ENCODE results near the gene SGSM2.

Gene SGSM2

DNA sequence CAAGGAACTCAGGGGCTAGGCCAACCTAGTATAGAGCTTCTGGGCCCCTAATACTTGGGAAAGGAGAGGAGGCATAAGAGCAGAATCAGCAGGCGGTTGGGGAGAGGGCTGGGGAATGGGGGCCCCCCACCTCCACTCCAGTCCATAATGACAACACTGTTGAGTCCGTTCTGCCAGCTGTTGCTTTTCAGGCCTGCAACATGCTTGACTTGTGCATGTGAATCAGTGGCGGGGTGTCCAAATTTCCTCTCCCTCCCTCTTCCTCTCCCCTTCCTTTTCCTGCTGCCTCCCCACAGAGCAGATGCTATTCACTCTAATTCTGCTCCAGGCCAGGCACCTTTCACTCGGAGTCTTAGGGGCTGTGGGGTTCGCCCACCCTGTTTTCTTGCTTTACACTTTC, 31.7 kb downstream of the SGSM2 start:
- no peak for DNase-seq

DNA sequence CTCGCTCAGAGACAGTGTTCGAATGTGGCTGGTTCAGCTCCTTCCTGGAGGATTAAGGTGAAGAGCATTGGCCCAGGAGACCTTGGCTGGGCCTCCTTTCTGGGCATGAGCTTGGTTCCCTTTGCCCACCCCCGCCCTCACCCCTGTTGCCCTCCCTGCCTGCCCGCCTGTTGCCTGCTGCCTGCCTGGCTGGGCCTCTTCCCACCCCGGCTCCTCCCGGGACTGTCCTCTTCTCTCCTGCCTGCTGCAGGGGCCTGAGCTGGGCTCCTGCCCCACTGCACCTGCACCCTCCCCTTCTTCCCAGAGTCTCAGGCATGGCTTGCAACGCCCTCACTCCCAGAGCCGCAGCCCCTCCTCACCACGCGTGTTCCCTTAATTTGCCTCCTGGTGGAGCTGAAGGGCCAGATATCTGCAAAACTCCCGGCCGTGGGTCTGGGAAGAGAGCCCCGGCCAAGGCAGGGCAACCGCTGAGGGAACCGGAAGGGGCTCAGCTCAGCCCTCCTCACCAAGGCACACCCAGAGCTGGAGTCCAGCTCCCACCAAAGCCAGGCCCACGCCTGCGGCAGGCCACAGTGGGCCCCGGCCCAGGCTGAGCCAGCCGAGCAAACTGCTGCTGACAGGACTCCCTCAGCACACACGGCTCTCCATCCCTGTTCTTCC, 32.4 kb downstream of the SGSM2 start:
- no peak for DNase-seq

DNA sequence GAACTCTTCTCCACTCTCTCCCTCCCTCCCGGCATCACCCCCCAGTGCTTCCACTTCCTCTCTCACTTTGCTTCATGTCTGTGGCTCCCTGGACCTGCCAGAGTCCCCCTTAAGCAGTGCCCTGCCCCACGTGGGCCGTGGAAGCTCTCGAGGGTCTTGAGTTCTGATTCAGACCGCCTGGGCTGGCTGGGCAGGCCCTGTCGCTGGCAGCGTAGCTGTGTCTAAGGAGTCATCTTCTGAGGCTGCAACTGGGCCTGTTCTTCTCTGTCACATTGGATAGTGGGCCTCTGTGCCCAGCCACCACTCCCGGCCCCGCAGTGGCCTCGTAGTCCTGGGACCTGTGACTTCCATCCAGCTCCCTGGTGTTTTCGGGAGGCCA, 32.9 kb downstream of the SGSM2 start:
- DNase-seq = no peak

DNA sequence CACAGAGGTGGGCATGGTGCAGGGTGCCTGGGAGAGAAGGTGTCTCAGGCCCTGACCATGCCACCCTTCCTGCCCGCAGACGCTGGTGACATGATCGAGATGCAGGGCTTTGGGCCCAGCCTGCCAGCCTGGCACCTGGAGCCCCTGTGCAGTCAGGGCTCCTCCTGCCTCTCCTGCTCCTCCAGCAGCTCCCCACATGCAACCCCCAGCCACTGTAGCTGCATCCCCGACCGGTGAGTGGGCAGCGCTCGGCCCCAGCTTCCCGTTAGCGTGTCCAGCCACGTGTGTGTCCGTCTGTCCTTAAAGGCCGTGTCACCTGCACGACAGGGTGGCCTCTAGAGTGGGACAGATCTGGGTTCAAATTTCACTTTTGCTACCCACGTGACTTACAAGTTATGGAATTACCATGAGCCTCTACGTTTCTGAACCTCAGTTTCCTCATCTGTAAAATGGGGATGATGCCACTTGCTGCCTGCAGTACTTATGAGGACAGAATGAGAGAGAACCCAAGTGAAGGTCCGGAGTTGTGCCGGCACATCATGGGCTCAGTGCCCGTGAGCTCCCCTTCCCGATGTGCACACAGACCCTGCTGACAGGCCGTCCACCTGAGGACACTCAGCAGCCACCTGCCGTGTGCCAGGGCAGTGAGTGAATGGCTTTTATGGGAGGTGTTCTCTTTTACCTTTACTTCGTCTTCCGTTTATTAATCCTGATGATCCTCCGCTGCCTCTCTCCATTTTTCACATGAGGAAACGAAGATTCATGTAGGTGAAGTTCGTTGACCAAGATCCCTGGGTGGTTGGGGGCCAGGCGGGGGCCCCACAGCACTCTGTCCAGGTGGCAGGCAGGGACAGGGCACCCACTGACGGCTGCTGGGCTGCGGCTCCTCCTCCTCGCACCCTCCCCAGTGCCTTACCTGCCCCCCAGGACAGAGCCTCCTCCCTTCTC, 34.2 kb downstream of the SGSM2 start:
- DNase-seq = no peak

DNA sequence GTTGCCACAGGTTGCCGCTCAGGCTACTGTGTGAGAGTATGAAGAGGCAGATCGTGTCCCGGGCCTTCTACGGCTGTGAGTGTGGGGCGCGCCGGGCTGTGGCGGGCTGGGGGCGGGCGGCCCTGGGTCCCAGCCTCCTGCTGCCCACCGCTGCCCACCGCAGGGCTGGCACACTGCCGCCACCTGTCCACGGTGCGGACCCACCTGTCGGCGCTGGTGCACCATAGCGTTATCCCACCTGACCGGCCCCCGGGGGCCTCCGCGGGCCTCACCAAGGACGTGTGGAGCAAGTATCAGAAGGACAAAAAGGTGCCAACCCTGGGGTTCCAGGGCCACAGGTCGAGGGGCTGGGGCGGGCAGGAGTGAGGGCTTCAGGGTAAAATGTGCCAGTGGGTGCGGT, 34.9 kb downstream of the SGSM2 start:
- no peak for DNase-seq

DNA sequence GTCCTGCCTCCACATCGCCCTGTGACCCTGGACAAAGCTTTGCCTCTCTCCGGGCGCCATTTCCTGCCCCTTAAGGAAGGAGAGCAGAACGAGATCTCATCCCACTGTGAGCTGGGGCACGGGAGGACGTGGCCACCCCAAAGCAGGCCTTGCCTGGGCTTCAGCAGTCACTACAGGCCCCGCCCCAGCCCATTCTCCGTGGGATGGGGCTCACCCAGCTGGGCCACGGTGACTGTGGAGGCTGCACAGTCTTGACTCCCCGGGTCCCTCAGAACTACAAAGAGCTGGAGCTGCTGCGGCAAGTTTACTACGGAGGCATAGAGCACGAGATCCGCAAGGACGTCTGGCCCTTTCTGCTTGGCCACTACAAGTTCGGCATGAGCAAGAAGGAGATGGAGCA, 35.4 kb downstream of the SGSM2 start:
- no peak for DNase-seq

DNA sequence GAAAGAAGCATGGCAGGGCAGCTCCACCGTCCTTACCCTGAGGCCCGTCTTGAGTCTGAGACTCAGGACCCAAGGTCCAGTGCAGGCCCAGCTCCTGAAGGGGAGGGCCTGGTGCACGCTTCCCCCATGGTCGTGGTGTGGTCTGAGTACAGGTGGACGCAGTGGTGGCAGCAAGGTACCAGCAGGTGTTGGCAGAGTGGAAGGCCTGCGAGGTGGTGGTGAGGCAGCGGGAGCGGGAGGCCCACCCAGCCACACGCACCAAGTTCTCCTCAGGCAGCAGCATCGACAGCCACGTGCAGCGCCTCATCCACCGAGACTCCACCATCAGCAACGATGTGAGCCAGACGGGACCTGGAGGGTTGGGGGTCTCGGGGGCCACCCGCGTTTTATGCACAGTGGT, 35.9 kb downstream of the SGSM2 start:
- DNase-seq = no peak

DNA sequence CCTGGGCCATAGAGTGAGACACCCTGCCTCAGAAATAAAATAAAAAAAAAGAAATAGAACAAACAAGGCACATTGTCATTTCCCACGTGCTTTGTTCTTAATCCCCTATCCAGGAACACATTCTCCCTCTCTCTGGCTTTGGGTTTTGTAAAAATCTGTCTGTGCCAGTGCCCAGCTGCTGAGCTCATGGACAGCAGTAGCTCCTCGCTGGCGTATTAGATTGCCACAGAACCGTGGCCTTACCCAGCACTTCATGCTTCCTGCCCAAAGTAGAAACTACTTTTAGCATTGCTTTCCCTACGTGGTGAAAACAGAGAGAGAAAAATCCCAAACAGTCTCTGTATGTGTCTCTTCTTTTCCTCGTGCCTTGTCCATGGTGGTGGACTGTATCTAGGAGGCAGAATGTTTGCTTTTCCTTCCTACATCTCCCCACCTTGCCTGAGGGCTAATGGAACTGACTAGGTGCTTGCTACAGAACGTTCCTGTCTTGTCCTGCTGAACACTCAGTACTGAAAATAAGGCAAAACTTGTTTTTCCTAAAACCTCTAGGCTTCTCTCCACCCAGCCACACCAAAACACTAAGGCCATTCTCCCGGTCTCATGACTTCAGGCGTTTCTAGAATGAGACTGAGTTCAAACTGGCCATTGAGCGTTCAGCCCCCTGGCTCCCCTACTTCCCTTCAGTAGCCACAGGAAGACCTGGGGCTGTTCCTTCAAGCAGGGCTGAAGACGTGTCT, 37.4 kb downstream of the SGSM2 start:
- DNase-seq = no peak

DNA sequence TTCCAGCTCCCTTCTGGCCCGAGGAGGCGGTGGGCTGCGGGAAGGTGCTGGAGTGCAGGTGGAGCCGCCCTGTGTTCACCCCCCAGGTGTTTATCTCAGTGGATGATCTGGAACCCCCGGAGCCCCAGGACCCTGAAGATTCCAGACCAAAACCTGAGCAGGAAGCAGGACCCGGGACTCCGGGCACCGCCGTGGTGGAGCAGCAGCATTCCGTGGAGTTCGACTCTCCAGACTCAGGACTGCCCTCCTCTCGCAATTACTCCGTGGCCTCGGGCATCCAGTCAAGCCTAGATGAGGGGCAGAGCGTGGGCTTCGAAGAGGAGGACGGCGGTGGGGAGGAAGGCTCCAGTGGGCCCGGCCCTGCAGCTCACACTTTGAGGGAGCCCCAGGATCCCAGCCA, 38.1 kb downstream of the SGSM2 start:
- no peak for DNase-seq

DNA sequence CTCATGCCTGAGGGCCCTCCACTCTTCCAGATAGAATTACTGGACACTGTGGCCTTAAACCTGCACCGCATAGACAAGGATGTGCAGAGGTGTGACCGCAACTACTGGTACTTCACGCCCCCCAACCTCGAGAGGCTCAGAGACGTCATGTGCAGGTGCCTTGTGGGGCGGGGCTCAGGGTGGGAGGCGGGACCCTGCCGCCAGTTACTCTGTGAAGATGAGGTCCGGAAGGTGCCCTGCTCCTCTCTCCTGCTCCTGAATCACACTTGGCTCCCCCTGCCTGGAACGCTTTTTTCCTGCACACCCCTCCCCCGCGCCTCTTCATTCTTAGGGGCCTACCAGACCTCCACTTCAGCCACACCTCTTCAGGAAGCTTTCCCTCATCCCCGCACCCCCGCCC, 38.8 kb downstream of the SGSM2 start:
- DNase-seq = no peak

DNA sequence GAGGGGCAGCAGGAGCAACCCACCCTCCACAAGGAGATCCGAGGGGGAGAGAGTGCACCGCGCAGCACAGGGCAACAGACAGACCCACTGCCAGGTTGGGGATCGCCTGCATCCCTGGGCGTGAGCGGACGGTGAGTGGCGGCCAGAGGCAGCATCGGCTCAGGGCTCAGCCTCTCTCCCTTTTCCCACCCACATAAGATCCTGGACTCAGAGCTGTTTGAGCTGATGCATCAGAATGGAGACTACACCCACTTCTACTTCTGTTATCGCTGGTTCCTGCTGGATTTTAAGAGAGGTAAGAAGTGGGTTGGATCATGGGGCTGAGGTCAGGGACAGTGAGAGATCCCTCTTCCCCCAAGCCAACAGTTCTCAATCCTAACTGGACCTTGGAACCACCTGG, 40.4 kb downstream of the SGSM2 start:
- DNase-seq = no peak

DNA sequence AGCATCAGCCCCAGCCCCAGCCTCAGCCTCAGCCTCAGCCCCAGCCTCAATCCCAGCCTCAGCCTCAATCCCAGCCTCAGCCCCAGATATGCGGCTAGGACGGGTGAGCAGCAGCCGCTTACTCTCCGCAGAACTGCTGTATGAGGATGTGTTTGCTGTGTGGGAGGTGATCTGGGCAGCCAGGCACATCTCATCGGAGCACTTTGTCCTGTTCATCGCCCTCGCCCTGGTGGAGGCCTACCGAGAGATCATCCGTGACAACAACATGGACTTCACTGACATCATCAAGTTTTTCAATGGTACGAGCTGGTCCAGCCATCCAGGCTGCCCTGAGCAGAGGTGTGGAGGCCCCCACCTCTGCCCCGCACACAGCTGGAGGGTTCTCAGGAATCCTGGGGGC, 41.6 kb downstream of the SGSM2 start:
- DNase-seq = no peak

DNA sequence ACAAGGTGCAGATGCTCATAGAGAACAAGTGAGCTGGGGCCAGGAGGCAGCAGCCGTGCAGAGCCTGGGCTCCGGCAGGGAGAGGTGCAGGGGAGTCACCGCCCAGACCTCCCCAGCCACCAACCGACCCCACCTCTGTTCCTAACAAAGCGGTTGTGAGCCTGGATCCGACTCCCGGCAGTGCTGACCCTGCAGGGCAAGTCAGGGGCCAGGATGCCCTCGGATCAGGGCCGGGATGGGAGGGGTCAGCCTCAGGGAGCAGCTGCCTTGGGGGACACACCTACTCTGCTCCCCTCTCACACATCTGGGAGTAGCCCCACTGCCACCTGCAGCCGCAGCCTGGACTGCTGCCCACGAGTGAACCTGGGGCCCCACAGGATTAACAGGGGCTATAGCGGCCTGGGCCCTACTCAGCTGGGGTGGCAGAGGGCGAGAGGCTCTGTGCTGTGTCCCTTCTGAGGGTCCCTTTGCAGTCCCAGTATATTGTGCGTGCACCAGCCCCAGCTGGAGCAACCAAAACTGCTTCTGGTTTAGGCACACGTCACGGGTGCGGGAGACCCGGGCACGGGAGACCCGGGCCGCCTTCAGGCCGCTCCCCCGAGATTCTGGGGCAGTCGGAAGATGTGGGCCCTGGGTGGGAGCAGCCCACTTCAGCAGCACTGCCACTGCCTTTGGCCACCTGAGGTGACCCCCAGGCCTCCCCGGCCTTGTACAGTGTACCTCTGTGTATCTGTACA, 42.4 kb downstream of the SGSM2 start:
- DNase-seq = no peak

DNA sequence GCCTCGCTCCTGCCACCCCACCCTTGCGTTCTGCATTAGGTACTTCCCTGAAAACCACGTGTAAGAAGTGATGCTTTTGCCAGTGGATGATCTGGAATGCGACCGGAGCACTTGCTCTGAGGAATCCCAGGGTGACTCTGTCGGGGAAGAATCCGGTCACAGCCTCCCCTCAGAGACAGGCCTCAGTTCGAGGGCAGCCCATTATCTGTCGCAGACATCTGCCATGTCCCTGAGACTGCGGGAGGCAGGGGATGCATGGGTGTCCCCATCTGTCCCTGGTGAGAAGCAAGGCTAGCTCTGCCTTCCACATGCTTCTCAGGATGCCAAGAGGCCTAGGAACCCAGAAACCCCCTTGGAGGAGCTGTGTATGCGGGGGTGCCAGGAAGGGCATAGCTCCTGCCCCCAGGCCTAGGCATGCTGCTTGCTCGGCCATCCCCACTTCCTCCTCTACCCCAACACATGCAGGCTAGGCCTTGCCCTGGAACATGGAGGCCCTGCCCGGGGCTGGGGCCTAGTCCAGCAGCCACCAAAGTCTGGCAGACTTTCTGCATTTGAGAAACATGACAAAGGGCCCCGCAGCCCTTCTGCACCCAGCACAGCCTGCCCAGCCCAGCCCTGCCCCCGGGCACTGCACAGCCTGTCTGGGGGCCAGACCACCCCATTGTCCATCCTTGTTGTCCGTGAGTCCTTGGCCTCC, 43.1 kb downstream of the SGSM2 start:
- no peak for DNase-seq

DNA sequence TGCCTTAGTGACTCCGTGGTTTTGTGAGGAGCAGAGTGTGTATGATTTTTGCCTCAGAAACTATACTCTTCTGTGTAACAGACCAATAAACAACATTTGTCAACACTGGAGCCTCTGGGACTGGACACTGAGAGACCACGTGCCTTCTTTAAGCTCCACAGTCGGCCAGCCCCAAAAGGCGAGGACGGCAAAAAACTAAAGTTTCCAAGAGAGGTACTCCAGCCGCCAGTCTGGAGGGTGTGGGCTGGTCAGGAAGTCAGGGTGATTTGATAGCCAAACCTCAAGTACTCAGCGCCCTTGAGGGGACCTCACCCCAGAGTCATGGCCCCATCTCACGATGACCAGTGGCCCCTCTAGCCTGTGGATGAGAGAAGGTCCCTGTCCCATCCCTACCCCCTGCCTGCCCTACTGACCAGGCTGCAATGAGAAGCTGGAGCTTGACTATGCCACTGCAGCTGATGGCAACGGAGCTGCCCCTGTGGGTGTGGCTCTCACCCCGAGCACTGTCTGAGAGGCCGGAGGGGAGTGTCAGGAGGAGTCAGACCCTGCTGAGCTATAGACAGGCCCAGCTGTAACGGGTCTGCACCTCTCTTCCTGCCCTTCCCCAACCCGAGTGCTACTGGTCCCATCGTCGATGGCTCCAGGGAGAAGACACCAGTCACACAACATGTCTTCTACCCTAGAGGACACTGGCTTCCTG, 43.8 kb downstream of the SGSM2 start:
- no peak for DNase-seq

DNA sequence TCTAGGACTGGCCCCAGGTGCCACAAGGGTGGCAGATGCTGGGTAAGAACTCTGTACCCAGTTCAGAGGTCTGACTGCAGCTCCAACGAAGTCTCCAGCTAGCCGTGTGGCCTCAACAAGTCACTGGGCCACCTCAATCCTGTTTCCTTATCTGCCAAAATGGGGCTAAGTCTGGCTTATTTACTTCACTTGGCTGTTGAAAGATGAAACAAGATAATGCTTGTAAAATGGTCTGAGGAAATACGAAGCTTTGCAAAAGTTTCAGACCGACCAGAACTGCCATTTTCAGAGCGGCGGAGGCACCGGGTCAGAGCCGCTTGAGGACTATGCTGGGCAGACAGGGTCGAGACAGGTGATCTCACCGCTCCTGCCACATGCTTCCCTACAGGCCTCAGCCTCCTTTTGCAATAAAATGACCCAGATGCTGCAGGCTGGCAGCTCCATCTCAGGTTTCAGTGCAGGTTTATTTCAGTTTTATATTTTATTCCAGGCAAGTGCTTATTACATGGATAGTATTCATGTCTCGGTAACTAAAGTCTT, 46.4 kb downstream of the SGSM2 start:
- no peak for DNase-seq

DNA sequence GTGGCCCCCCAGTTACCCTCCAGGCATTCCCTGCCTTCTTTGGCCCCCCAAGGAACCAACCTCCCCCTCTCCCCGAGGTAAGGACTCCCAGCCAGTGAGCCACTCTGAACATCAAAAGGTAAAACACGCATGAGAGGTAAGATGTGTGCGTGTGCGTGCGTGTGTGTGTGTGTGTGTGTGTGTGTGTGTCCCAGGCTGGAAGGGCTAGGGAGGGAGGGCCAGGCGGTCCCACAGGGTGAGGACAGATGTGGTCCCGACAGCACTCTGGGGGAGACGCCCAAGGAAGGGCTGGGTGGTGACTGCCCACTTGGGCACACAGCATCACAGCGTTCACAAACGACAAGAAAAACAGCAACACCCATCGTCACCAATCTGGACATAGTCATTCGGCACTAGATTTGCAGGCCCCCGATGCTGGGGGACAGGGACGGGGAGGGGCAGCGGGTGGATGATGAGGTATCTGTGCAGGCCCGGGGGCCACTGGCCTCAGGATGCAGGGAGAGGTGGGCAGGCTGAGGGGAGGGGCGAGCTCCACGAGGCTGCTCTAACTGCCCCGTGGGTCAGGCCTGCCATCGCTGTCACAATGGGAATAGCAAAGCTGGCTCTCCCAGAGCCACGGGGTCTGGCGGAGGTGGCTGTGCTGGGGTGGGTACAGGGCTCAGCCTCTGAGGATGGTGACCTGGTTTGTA, 47.3 kb downstream of the SGSM2 start:
- no peak for DNase-seq

DNA sequence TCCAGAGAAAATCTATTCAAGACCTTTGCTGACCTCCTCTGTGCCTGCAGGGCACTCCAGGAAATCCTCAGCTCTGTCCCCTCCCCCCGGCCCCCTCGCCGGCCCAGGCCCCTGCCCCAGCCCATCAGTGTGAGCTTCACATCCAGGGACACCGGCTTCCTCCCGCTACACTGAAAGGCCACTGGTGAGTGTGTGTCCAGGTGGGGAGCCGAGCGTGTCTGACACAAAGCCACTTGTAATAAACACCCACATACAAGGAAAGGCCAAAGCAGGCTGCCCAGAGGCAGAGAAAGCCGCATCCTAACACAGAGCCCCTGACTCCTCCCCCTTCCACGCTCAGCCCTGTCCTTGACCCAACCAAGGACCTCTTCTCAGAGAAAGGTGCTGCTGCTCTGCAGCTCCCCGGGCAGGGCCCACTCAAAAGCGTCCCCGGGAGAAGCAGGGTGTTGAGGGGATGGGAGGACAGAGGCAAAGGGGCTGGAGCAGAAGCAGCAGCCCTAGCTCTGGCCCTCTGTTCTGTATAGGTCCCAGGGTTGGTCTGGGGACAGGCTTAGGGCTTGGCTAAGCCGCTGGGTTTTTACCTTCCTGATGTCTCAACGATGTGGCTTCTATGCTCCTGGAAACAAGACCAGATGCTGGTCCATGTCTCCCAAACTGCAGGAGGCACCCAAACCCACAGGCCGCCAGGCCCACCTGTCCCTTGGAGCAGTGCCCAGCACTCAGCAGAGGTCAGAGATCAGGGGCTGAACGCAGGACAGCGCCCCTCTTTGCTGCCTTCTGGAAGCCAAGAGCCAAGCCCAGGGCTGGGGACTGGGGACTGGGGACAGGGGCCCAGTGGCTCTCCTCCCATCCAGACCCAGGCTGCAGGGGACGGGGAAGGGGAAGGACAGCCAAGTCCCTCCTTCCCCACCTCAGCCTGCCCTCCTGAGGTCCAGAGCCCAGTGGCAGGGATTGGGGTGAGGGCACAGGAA, 48.2 kb downstream of the SGSM2 start:
- no peak for DNase-seq

DNA sequence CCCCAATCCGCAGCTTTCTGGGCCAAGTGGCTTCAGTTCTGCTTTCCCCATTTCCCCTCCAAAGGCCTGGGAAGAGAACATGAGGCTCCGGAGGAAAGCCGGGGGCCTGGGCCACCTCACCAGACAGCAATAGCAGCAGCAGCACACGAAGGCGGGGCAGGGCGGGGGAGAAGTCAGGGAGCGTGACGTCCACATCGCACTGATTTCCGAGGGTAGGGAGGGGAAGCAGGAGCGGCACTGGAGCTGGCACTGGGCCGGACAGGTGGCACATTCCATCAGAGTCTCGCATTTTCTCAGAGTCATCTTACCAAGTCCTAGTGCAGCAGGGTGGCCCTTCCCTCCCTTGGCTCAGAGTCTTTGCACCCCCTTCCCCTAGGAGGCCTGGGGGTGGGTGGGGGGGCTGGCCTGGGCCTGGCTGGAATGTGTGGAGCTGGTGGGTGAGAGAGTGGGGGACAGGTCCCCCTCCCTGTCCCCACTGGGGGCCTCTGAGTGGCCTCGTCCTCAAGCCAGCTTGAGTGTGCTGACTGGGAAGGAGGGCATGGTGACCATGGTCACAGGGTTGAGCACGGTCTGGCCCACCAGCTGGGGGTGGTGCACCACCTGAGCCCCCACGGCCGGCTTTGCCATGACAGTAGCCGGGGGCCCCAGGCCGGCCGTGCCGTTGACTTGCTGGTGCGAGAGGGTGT, 49.2 kb downstream of the SGSM2 start:
- no peak for DNase-seq
